Activated CD4-positive, alpha-beta T cell treated with anti-CD3 and anti-CD28 coated beads, Interleukin-2, amount 50 U/mL, for 16 hours (primary cell): ENCODE data around the gene GALNT2.

ENCODE experiments used
- DNase-seq: peaks from one replicate; pipeline ENCODE4 v3.0.0-alpha.2; 2020

Gene GALNT2

DNA sequence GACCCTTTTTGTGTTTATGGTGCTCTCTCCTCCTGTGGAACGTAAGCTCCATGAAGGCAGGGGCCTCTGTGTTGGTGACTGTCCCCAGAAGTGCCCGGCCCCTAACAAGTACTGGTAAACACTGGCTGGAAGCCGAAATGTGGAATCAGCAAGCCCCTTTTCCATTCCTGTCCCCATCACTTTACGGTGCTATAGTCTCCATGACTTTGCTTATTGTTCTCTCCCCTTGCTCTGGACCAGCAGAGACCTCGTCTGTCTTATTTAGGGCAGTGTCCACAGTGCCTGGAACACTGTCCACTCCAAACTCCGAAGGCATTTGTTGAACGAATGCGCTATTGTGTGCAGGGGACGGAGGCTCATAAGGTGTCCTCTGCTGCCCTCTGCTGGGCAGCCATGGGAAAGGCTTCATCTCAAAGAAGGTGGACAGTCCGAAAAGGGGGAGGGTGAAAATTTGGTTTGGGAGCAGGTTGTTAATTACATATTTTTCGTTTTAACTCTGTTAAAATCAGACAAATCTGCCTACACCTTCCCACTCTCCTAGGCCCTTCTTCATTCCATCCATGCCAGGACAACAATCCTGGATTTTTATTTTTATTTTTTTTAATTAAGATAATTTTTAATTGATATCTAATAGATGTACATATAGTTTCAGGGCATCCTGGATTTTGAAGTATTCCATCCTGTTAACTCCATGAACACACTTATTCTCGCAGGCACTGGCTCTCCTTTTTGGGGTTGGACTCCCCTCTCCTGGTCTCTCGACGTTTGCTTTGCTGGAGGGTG, 243.5 kb downstream of the GALNT2 start:
- DNase-seq, result peak; percentile 62

DNA sequence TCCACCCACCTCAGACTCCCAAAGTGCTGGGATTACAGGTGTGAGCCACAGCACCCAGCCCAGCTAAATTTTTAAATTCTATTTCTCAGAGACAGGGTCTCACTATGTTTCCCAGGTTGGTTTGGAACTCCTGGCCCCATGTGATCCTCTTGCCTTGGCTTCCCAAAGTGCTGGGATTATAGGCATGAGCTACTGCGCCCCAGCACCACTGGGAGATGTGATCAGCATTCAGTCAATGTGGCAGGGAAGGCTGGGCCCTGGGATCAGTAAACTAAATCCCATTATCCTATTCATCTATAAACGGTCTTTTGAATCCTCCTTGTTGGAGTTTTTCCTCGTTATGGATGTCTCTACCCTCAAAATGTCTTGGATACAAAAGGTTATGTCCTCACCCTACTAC, 245.6 kb downstream of the GALNT2 start:
- DNase-seq, result no peak

DNA sequence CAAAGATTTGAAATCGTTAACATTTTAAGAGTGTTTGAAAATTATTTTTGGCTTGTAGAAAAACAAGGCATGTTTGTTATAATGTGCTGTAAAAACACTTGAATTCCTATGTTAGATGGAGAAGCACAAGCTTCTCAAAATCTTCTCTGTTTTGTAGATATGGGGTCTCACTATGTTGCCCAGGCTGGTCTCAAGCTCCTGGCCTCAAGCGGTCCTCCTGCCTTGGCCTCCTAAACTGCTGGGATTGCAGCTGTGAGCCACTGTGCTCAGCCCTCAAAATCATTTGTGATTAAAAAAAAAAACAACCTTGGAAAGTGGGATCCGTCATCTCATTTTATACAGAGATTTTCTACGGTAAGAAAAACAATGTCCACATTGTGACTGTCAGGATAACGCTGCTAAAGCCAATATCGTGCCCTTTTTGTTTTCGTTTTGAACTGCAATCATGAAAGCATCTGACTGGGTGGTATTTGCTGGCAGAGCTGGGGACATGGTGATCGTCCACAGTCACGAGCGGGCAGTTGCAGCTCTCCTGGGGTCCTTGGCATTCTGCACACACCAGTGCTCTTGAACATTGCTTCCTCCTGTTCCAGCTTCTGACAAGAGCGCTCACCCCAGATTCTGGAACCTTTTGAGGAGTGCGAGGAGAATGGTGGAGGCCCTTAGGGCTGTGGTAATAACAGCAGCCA, 246.6 kb downstream of the GALNT2 start:
- no peak for DNase-seq

DNA sequence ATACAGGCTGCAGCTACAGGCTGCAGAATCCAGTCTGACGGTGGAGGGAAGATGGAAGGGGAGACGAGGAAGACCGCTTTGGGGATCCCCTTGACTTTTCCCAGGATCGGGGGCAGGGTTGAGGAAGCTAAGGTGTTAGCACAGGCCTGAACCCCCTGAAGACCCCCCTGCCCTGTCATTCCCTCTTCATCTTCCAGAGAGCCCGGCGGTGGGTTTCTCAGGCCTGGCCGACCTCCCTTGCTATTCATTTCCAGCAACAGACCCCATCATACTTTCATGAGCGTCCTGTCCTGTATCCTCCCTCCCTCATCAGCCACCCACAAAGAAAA, 247.1 kb downstream of the GALNT2 start:
- no peak for DNase-seq

DNA sequence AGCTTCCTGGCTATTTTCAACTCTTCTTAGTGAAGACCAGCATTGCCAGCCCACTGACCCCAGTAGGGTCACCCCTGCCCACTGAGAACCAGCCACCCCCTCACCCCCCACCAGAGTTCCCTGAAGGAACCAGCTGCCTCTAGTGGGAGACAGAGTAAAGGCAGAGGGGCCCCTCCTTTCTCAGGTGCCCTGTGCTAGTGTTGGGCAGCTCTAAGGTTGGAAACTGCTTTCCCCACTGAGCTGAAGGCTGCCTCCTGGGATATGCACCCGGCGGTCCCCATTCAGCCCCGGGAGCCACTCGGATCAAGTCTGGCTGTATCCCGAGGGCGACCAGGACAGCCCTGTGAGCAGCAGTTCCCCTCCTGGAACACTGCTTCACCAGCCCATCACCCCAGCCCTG, 248.1 kb downstream of the GALNT2 start:
- DNase-seq, result no peak

DNA sequence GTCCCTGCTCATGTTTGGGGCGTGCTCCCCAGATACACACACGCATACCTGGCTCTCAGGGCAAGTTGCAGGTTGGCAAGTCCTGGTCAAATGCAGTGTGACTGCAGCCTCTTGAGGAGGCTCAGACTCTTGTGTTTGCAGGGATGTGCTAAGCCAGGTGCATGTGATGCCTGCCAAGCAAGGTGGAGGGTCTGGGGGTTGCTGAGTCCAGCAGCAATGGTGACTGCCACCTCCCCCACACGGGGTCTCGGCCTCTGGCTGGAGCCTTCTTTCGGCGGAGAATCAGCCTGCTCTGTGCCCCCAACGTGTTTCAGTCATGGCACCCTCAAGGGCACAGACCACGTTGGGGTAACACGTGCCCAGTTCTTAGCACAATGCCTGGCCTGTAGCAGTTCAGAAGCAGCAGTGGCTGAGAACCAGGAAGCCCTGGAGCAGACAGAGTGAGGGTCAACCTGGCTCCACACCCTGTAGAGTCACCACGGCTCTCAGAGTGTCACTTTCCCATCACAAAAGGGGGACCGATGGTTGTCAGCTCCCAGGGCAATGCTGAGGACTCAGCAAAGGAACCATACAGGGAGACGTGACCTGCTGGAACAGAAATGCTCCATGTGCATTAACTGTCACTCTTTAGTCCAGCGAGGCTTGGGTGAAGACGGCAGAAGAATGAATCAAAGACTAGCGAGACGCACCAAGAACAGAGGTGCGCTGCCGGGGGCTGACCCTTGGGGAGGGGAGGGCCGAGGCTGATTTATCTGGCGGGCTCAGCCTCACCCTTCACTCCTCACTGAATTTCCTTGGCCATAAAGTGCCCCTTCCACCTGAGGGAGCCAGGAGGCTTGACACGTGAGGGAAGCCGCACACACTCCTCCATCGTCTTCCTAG, 250.1 kb downstream of the GALNT2 start:
- DNase-seq, result no peak

DNA sequence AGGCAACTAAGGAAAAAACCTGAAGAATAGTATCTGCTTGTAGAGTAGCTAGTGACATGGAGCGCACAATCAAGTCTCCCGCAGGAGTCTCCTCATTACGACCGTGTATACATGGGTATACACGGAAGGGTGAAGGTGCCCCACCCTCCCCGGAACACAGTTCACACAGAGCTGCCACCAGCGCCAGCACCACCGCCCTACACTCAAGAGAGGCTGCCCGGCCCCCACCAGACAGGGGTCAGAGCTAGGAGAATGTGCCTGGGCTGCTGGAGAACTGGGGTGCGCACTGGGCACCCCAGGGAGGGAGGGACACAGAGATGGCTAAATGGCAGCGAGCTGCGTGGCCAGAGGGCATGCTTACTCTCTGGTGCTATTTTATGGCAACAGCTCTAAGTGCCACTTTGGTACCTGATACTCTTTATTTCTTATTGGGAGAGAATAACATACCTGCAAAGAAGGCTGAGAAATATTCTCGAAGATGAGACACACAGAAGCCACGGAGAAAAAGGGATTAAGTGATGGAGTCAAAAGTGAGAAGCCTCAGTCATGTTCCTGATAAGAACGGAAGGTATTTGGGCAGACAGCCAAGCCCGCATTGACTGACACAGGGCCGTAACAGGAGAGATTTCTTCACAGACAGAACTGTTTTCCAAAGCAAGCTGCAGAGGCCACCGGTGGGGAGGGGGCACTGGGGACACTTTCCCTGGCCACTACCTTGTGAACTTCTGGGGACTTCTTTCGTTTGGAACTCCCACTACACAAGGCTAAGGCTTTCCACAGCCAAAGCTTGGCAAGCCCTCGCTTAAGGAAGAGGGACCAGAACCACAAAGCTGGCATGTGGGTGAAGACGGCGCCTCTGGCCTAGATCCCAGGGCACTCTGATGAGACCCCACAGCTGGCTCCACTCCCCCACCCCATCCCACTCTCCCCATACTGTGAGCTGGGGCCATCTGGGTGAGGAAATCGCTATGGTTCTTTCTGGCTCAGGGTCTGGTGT, 251.1 kb downstream of the GALNT2 start:
- no peak for DNase-seq

DNA sequence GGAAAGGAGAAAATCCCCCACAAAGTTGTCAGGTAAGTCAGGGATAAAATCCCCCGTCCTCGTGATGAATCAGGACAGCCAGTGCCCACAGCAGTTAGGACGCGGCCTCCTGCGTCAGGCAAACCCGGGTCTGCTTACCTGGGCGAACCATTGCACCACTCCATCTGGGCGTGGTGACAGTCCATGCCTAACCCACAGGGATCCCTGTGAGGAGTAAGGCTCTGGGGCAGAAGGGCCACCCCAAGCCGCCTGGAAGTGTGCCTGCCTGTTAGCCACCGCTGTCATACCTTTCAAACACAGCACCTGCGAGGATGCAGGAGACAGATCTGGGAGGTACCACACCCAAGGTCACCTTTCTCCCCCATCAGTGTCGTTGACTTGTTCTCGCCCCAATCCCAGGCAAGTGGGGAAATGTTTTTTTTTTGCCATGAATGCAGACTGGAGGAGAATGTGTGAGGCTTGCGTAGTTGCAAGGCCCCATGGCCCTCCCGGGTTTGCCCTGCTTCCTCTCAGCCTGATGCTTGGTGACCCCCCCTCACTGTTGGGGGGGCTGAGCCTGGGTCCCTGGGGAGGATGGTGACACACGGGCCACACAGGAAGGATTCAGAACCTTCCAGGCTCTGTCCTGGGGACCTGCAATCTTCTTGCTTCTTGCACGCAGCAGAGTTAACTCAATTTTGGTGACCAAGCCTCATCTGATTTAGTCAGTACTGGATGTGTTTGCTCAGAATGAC, 252.1 kb downstream of the GALNT2 start:
- DNase-seq, result no peak

DNA sequence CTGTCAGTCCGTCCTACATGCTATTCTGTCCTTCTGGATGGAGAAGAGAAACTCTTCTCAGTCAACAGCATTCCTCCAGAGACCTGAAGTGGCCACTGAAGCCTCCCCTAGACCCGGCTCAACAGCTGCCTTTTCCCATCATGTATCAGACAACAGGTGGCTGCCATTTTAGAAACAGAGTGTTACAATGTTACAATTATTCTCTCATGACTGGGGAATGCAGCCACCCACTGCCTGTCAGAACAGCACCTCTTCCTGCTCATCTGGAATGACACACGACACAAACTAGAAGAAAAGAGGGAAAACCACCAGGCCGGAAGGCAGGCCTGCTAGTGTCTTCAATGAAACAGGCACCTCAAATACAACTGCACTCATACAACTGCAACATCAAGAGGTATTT, 253.8 kb downstream of the GALNT2 start:
- DNase-seq, result no peak

DNA sequence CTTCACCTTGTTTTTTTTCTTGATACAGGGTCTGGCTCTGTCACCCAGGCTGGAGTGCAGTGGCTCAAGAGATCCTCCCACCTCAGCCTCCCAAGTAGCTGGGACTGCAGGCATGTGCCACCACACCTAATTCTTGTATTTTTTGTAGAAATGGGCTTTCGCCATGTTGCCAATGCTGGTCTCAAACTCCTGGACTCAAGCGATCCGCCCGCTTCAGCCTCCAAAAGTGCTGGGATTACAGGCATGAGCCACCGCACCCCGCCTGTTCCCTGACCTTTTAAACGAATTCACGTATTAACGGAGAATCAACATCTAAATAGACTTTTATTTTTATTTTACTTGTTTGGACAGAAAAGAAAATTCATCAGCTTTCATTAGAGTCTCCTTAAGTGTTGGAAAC, 254.3 kb downstream of the GALNT2 start:
- no peak for DNase-seq

DNA sequence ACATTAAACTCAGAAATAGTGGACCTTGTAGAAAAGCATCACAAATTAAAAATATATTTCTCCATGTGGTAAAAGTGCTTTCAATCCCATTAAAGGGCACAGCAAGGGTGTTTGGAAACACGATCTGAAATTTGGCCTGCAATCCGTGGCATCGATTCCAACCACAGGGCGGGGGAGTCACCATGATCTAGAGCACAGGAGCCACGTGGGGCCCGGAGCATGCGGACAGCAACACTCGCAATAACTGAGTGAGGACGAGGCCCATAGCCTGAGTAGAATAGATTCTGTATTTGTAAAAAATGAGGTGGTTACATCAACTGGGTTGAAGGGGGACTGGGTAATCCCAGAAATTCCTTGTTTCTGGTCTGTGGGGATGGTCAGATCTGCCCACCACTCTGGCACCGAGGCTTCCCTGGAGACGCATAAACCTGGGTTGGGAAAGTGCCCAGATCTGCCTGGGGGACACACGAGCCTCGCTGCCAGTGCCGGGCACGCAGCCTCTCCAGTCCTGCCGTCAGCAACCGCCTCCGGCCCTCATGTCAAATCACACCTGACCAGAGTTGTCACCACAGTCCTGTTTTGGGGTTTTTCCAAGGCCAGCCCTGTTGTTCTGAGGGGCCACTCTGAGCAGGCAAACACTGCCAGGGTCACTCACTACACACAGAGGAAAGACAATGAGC, 254.8 kb downstream of the GALNT2 start:
- no peak for DNase-seq

DNA sequence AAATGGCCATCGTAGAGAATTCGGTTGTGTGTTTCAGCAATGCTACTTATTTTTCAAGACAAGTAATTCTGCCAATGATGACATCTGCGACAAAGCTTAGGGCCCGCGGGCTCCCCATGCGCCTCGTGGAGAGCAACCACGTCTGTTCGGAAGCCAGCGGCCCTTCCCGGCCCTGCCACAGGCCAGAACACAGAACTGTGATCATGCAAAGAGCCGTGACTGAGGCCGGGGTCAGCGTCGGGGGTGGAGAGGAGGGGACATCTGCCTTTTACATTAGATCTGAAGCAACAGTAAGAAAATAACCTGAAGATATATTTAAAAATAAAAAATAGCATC, 255.4 kb downstream of the GALNT2 start:
- no peak for DNase-seq

DNA sequence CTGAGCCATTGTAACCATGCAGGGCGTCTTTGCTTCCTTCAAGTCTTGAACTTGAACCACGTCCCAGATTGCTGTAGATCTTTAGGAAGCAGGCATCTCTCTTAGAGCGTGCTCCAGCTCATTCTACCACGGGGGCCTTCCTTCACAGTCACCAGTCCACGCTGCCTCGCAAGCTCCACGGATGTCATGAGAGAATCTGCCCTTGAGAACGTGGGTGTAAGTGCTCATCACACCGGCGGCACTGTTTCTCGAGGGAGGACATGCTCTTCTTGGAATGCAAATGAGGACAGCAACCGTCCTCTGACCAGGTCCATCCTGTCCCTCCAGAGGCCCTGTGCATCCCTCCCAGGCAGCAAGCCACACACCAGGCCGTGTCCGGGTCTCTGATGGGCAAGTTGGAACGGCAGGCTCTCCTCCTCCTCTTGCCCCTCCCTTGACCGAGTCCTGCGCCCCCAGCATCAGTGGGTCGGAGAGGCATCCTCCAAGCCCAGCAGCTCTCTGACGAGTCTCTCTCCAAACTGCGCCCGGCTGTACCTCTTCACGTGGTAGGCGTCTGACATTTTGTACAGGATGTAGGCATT, 256.0 kb downstream of the GALNT2 start:
- no peak for DNase-seq

DNA sequence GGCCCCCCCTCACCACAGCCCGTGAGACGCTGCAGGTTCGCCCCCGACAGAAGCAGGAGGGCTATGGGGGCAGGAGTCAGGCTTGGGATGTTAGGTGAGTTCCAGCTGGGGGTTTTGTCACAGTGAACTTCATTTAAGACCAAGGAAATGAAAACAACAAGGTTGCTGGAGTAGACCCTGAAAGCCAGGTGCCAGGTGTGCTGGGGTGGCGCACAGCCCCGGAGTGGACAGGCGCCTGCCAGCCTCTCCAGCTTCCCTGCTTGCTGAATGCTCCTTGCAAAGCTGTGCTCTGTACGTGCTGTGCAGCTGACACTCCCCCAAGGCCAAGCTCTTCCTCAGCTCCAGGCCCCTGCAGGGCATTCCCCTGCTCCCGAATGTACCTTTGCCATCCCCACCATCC, 256.6 kb downstream of the GALNT2 start:
- no peak for DNase-seq

DNA sequence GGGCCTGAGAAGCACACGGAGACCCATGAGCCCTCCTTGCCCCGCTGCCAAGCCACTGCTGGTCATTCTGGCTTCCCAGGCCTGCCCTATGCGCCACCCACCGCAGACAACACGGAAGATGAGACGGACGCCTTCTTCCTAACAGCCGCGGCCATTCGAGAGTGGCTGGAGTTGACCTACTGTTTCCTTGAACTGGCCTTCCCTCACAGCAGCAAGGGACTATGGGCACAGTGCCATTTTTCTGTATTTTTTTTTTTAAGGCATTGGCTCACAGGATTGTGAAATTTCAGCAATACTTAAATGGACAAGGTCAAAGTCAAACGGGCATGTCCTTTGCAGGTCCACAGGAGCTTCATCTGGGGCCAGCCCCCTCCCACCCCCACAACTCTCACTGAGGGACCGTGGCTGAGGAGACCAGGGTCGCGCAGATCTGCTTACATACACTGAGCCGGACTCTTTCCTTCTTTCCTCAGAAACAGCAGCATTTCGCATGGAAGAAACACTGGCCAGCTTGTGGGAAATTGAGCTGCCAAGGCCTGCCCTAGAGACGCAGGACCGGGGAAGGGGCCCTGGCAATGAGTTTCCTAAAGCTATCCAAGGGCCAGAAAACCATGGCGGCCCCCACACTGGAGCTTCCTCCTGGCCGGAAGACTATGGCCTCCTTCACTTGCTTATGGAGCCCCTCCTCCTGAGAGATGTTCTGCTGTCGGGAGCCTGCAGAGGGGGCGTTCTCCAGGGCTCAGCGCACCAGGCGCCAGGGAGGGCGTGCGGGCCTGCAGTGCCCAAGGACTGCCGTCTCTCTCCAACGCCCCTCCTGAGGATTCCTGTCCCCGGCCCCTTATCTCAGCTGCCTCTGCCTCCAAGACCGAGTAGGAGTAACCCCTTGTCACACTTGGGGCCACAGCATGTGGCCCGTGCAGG, 260.2 kb downstream of the GALNT2 start:
- DNase-seq, result no peak

DNA sequence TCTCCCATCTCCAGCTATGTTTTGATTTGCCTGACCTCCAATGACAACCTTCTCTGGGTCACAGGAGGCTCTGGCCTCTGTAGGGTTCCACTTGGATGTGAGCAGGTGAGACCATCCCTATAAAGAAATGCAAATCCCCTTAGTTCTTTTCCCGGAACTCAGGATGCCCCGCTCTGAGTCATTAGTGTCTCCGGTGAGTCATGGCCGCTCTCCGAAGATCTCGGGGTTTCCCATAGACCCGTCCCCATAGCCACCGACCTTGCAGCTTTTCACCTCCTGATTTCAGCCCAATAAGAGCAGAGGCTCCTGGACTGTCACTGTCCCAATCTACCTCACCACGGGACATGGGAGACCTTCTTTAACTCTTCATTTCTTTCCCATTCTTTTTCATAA, 260.9 kb downstream of the GALNT2 start:
- peak; percentile 81 for DNase-seq

DNA sequence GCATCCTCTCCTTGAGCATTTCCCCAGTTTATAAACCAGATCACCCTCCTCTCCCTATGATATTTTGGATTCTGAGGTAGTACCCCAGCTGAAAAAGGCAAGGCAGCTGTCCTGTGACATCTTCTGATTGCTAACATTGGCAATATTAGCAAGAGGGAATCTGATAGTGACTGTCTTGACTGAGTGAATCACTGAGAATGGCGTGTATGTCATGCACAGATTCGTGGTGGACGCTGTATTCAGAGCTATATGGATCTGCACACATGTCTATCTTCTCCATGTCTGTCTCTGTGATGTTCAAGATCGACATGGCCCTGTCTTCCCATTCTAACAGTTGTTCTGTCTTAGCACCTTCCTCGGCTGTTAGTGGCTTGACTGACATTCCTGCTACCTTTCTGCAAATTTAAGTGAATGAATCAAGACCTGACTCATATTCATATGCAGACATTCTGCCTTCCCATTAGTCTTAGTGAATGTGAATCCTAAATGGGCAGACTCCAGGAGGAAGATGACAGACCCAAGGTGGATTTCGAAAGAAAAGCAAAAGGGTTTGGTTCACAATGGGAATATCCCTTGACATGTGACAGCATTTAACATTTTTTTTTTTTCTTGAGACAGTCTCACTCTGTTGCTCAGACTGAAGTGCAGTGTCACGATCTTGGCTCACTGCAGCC, 261.4 kb downstream of the GALNT2 start:
- DNase-seq, result no peak

DNA sequence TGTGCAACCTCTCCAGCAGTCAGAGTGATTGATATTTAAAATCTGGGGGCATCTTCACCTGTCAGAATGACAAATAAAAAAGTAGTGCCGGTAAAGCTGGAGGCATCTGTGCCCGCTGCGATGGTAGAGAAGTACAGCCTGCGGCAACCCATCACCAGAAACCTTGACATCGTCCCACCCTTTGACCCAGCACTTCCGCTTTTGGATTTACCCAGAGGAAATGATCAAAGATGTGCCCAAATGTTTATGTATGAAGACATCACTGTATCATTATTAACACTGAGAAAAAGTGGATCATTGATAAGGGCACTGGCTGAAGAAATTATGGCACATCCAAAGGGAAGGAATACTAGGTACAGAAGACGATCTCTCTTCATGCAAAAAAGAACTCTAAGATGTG, 263.1 kb downstream of the GALNT2 start:
- DNase-seq, result no peak
